K562 (cell line): Measurements from ENCODE around the gene TMX4. TPM values are rescaled to one million over a fixed set of nuclear protein-coding genes. Genes with fewer than 3 reads are reported as not detected.

ENCODE experiments used
- CHD7 ChIP-seq: fragments of 200-600 bp; sonication (generic); IDR thresholded peaks from one replicate; pipeline ENCODE4 v1.6.1; 2012; ENCODE audit warnings: mild to moderate bottlenecking, low read depth, low read length, inconsistent platforms
- PATZ1 ChIP-seq: fragments of 250-450 bp; sonication (Bioruptor Pico); IDR thresholded peaks from 2 replicates; pipeline ENCODE4 v1.5.0; 2020; ENCODE audit warnings: mild to moderate bottlenecking, borderline replicate concordance
- polyA plus RNA-seq, 8 experiments: library from polyadenylated mRNA; depleted of rRNA in 4 of 8; stranded (reverse) in 5 of 8; unstranded in 3 of 8; fragments of >200 nt; fragmentation: Nextera tagmentation in 2 of 8; fragmentation: Illumina TruSeq in 1 of 8; extraction: Ambion mirVana in 2 of 8; extraction: Trizol in 1 of 8; gene quantifications; 2 replicates each; pipeline versions ENCODE4 v1.2.1 to v1.2.3, GENCODE V29; 2011 to 2014; ENCODE audit warnings: inconsistent platforms in 1 of 8, missing spikeins in 1 of 8
- total RNA-seq, 7 experiments: library from RNA; depleted of rRNA in 6 of 7; stranded (reverse); fragments of >200 nt in 6 of 7; fragmentation: Illumina TruSeq in 2 of 7; extraction: Trizol in 2 of 7; gene quantifications; 2 replicates each; pipeline versions ENCODE4 v1.2.1 to v1.2.3, GENCODE V29; 2011 to 2021; ENCODE audit warnings: low replicate concordance in 1 of 7

Gene TMX4
- total and polyA plus RNA-seq, 9 of the 15 experiments (the other 6 are each of a cell fraction or from before 2014, with no cell fraction given), result 4.4 to 19.3 (median 10.8) TPM

GRCh38 chr20:8066662-8067061, 47.1 kb upstream of the TMX4 start (continued):
- no peak for TF ChIP-seq CHD7
- no peak for TF ChIP-seq PATZ1 (CRISPR knock-in tag)
